WI38 (cell line): ENCODE measurements around the gene RPA3.
A peak's percentile ranks its signal among the peaks of the same experiment; 100 is the strongest.
"Not testable (repeated sequence)": the region's sequence is repeated elsewhere in the genome, so short reads cannot be mapped to it uniquely, and the experiment has no call there.

Experiments
- H3K4me3 ChIP-seq: 2 replicates; pipeline ENCODE4 v1.5.1; 2011; ENCODE audit warnings: low read depth, mild to moderate bottlenecking, control low read depth, low read length
- TF ChIP-seq, protein P1 (sequence below): IDR thresholded peaks from 2 replicates; pipeline ENCODE4 v1.5.1; 2012; ENCODE audit warnings: low read depth, mild to moderate bottlenecking, control low read depth, low read length

Gene RPA3

DNA sequence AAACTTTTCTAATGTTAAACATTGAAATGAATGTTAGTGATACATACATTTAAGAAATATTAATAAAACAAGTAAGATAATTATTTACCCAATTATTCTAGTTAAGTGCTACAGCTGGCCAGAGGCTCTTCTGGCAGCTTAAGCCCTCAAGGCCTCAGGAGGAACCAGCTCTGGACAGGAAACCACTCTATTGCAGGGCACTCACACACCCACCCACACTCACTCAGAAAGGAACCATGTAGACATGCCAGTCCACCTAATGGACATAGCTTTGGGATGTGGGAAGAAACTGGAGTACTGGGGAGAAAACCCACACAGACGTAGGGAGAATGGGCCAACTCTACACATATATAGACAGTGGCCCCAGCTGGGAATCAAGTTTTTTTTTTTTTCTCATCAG, 49.7 kb downstream of the RPA3 start:
- H3K4me3 ChIP-seq: no peak overlapping the region
- TF ChIP-seq, protein P1, sequence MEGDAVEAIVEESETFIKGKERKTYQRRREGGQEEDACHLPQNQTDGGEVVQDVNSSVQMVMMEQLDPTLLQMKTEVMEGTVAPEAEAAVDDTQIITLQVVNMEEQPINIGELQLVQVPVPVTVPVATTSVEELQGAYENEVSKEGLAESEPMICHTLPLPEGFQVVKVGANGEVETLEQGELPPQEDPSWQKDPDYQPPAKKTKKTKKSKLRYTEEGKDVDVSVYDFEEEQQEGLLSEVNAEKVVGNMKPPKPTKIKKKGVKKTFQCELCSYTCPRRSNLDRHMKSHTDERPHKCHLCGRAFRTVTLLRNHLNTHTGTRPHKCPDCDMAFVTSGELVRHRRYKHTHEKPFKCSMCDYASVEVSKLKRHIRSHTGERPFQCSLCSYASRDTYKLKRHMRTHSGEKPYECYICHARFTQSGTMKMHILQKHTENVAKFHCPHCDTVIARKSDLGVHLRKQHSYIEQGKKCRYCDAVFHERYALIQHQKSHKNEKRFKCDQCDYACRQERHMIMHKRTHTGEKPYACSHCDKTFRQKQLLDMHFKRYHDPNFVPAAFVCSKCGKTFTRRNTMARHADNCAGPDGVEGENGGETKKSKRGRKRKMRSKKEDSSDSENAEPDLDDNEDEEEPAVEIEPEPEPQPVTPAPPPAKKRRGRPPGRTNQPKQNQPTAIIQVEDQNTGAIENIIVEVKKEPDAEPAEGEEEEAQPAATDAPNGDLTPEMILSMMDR: no peak

DNA sequence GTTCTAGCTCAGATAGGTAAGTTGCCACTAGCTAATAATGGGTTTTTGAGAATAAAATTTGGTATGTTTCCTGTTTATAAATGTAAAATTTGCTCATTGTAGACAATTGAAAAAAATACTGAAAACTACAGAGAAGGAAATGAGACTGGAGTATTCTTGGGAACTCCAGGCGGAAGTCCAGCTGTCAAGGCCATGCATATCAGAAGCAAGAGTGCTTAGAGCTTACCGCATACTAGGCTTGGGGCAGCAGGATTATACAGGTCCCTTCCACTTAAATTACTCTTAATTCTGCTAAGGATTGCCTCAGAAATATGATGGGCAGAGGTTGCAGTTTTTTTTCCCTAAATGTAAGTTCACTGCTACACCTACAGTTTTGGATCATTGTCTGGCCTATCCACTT, 51.2 kb downstream of the RPA3 start:
- no peak overlapping the region for H3K4me3 ChIP-seq
- TF ChIP-seq, protein P1: no peak

DNA sequence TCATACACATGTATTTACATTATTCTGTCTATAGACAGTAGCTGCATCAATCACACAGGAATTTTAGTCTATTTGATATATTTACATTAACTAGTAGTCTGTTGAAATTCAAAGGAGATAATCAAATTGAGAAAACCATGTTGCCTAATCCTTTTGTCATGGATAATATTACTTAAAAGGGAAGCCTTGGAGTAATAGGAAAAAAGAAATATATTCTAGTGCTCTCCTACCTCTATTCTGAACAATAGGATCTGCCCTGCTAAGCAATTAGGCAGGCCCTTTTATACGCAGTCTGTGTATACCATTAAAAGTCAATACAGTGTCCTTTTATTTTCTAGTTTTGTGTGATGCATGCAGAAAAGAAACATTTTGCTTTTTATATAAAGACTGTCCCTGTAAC, 53.4 kb downstream of the RPA3 start:
- no peak overlapping the region for H3K4me3 ChIP-seq
- TF ChIP-seq, protein P1: no peak

DNA sequence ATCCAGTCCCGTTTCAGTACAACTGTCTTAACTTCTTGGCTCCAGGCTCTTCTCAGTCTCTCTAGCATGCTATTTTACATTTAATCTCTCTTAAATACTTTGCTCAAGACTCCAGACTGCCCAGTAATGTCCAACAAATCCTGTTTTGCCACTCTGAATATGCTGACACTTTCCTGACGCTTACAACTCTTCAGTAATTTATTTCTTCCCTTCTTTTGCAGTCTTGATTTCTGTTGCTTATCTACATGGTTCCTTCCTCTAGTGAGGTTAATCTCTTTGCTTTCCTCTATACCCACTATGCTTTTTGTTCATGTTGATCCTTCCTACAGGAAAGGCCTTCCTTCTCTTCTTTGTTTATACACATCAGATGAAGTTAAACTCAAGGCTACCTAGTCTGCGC, 54.1 kb downstream of the RPA3 start:
- TF ChIP-seq, protein P1: no peak
- H3K4me3 ChIP-seq: no peak overlapping the region

DNA sequence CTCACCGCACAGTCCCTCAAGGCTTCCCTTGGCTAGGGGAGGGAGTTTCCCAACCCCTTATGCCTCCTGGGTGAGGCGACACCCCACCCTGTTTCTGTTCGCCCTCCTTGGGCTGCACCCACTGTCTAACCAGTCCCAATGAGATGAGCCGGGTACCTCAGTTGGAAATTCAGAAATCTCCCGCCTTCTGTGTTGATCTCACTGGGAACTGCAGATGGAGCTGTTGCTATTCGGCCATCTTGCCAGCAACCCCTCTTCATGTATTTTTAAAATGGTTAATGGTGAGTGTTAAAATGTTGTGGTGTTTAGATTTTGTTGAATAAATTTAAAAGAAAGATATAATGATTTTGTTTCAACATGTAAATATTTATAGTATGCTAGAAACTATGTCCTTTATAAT, 55.9 kb downstream of the RPA3 start:
- TF ChIP-seq, protein P1: 0 out of 2 replicates have a peak, but pooled peaks have one; percentile 22
- no peak overlapping the region for H3K4me3 ChIP-seq

DNA sequence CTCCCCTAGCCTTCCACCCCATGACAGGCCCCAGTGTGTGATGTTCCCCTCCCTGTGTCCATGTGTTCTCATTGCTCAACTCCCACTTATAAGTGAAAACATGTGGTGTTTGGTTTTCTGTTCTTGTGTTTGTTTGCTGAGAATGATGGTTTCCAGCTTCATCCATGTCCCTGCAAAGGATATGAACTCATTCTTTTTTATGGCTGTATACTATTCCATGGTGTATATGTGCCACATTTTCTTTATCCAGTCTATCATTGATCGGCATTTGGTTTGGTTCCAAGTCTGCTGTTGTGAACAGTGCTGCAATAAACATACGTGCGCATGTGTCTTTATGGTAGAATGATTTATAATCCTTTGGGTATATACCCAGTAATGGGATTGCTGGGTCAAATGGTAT, 61.9 kb downstream of the RPA3 start:
- H3K4me3 ChIP-seq: not testable (repeated sequence)

DNA sequence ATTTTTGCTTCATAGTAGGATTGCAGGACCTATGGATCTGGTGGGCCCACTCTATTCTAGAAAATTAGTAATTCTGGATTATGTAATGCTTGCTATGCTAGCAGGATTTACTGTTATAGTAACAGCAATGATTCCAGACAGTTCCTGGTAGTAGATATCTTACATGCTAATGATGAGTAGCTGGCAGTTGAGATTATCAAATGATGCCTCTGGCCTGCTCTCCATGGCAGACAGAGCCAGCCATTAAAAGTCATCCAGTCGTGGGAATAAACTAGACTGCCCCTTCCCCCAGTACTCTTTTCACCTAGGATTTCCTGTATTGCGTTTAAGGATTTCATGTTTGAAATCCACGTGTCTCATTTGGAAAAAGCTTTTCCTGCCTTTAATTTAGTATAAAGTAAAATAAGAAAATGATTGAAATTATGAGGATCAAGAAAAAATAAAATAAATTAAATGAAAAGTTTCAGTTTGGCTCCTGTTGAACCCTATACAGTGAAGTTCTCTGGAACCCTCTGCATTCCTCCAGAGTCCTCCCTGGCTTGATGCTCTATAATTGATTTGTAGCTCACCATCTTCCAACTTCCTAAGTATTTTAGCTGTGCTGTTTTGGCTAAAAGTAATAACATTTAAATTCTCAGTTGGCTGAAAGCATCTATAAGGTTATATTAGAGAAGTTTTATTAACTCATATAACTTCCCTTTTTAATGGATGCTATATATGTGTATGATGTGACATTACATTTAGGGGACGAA, 63.3 kb downstream of the RPA3 start:
- TF ChIP-seq, protein P1: no peak
- no peak overlapping the region for H3K4me3 ChIP-seq
